H1 (cell line): ENCODE data around the gene ZC3HAV1. TPM values are rescaled to one million over a fixed set of nuclear protein-coding genes. Genes with fewer than 3 reads are reported as not detected.
"Not testable (repeated sequence)": the region's sequence is repeated elsewhere in the genome, so short reads cannot be mapped to it uniquely, and the experiment has no call there.

Experiments used
- CTCF ChIA-PET: fragments of 300-600 bp; sonication (Branson Sonifier 250); formaldehyde crosslinking; loops from one replicate; lab custom pipeline; 2021; ENCODE audit not compliant: partially characterized antibody; lab: Charles Lee
- POLR2A ChIA-PET: fragments of 300-600 bp; sonication (Branson Sonifier 250); formaldehyde crosslinking; loops from one replicate; lab custom pipeline; 2021; ENCODE audit warnings: inconsistent platforms; ENCODE audit not compliant: partially characterized antibody; lab: Charles Lee
- DNase-seq, 2 experiments: peaks; one replicate each; pipeline versions ENCODE4 v3.0.0 to v3.0.0-alpha.2; 2010 to 2022; ENCODE audit warnings: low spot score in 2 of 2, low read depth in 1 of 2, mixed read lengths in 1 of 2
- FAIRE-seq: peaks from 2 replicates; lab custom pipeline; 2011; peaks lifted over from hg19 to GRCh38; lab: Jason Lieb, UNC
- H2AFZ ChIP-seq: 2 replicates; pipeline ENCODE4 v1.8.1; 2012; ENCODE audit warnings: low read length, inconsistent platforms
- H2AK5ac ChIP-seq: 2 replicates; pipeline ENCODE4 v1.6.1; 2013; ENCODE audit warnings: low read depth, low read length
- H2BK120ac ChIP-seq: replicated peaks from 2 replicates; pipeline ENCODE3; 2013; ENCODE audit warnings: low read depth, low read length, inconsistent platforms
- H2BK12ac ChIP-seq: 2 replicates; pipeline ENCODE4 v1.6.1; 2013; ENCODE audit warnings: low read depth, low read length
- H2BK15ac ChIP-seq: 2 replicates; pipeline ENCODE4 v1.6.1; 2013; ENCODE audit warnings: low read length
- H2BK20ac ChIP-seq: 2 replicates; pipeline ENCODE4 v1.6.1; 2013; ENCODE audit warnings: low read length
- H2BK5ac ChIP-seq: 2 replicates; pipeline ENCODE4 v1.6.1; 2013; ENCODE audit warnings: low read depth, low read length
- H3K14ac ChIP-seq: 2 replicates; pipeline ENCODE4 v1.6.1; 2013; ENCODE audit warnings: inconsistent platforms; ENCODE audit not compliant: insufficient read length
- H3K18ac ChIP-seq: 2 replicates; pipeline ENCODE4 v1.6.1; 2013; ENCODE audit warnings: low read length; ENCODE audit errors: extremely low read depth
- H3K23ac ChIP-seq: 2 replicates; pipeline ENCODE4 v1.6.1; 2013; ENCODE audit warnings: inconsistent platforms; ENCODE audit not compliant: insufficient read length
- H3K23me2 ChIP-seq: 2 replicates; pipeline ENCODE4 v1.6.1; 2013; ENCODE audit warnings: low read depth, low read length
- H3K27ac ChIP-seq: 2 replicates; pipeline ENCODE4 v1.6.1; 2011; ENCODE audit warnings: low read depth, low read length, inconsistent platforms
- H3K27me3 ChIP-seq, 4 experiments: replicated peaks in 1 of 4; 1 replicate in 1 of 4; 2 replicates in 3 of 4; pipeline versions ENCODE4 v1.6.1 to v1.8.1; 2011 to 2013; ENCODE audit warnings: low read length in 3 of 4, mild to moderate bottlenecking in 3 of 4, inconsistent platforms in 2 of 4, mixed read lengths in 2 of 4, moderate library complexity in 1 of 4; ENCODE audit not compliant: control insufficient read depth in 3 of 4, insufficient read depth in 3 of 4; ENCODE audit errors: extremely low read depth in 1 of 4
- H3K36me3 ChIP-seq, 4 experiments: 2 replicates each; pipeline versions ENCODE4 v1.6.1 to v1.8.1; 2011 to 2013; ENCODE audit warnings: mild to moderate bottlenecking in 4 of 4, low read length in 3 of 4, moderate library complexity in 2 of 4, control low read depth in 1 of 4, inconsistent platforms in 1 of 4; ENCODE audit not compliant: insufficient read depth in 4 of 4, control insufficient read depth in 2 of 4
- H3K4ac ChIP-seq: replicated peaks from 2 replicates; pipeline ENCODE3; 2013; ENCODE audit warnings: low read length, low read depth, mixed read lengths, inconsistent platforms; ENCODE audit not compliant: insufficient read length
- H3K4me1 ChIP-seq, 4 experiments: replicated peaks in 1 of 4; 1 replicate in 1 of 4; 2 replicates in 3 of 4; pipeline versions ENCODE4 v1.6.1 to v1.8.1; 2011 to 2013; ENCODE audit warnings: low read length in 3 of 4, inconsistent platforms in 2 of 4, mixed read lengths in 1 of 4; ENCODE audit not compliant: insufficient read depth in 4 of 4, control insufficient read depth in 3 of 4
- H3K4me2 ChIP-seq, 2 experiments: 2 replicates each; pipeline versions ENCODE4 v1.6.1 to v1.8.1; 2011 to 2013; ENCODE audit warnings: low read depth in 2 of 2, low read length in 2 of 2, control low read depth in 1 of 2, inconsistent platforms in 1 of 2, mild to moderate bottlenecking in 1 of 2; ENCODE audit not compliant: insufficient read depth in 1 of 2
- H3K4me3 ChIP-seq, 4 experiments: fragments of 200-600, 300-600 bp in 1 of 4; sonication (generic), shearing (Covaris generic), sonication (Bioruptor Twin) in 1 of 4; 2 replicates each; pipeline versions ENCODE4 v1.5.1 to v1.8.1; 2011 to 2016; ENCODE audit warnings: low read length in 4 of 4, low read depth in 3 of 4, control low read depth in 2 of 4, inconsistent platforms in 2 of 4, mild to moderate bottlenecking in 2 of 4, mixed read lengths in 1 of 4, moderate library complexity in 1 of 4; ENCODE audit not compliant: insufficient read depth in 2 of 4; ENCODE audit errors: extremely low read depth in 1 of 4
- H3K56ac ChIP-seq: replicated peaks from 2 replicates; pipeline ENCODE3; 2013; ENCODE audit warnings: low read depth, mild to moderate bottlenecking, mixed read lengths, low read length, inconsistent platforms; ENCODE audit not compliant: insufficient read length
- H3K79me1 ChIP-seq: 2 replicates; pipeline ENCODE4 v1.6.1; 2013; ENCODE audit warnings: low read depth, low read length, control low read depth
- H3K79me2 ChIP-seq, 2 experiments: 2 replicates each; pipeline versions ENCODE4 v1.6.1 to v1.8.1; 2012 to 2013; ENCODE audit warnings: low read length in 2 of 2, mild to moderate bottlenecking in 2 of 2, inconsistent platforms in 1 of 2; ENCODE audit not compliant: insufficient read depth in 2 of 2, control insufficient read depth in 1 of 2
- H3K9ac ChIP-seq, 4 experiments: replicated peaks in 1 of 4; 1 replicate in 1 of 4; 2 replicates in 3 of 4; pipeline versions ENCODE4 v1.6.1 to v1.8.1; 2011 to 2013; ENCODE audit warnings: low read depth in 3 of 4, low read length in 3 of 4, control low read depth in 2 of 4, mild to moderate bottlenecking in 2 of 4, moderate library complexity in 2 of 4, inconsistent platforms in 1 of 4; ENCODE audit errors: extremely low read depth in 1 of 4
- H3K9me3 ChIP-seq, 2 experiments: 2 replicates each; pipeline versions ENCODE4 v1.6.1 to v1.8.1; 2012 to 2013; ENCODE audit warnings: mild to moderate bottlenecking in 2 of 2, moderate library complexity in 2 of 2, control low read depth in 1 of 2, inconsistent platforms in 1 of 2, low read depth in 1 of 2, low read length in 1 of 2, mixed read lengths in 1 of 2; ENCODE audit not compliant: insufficient read depth in 2 of 2
- H4K20me1 ChIP-seq, 2 experiments: replicated peaks in 1 of 2; 2 replicates each; pipeline versions ENCODE3 to v1.8.1; 2011 to 2013; ENCODE audit warnings: inconsistent platforms in 2 of 2, low read length in 2 of 2, mild to moderate bottlenecking in 1 of 2; ENCODE audit not compliant: insufficient read depth in 2 of 2, control insufficient read depth in 1 of 2
- H4K5ac ChIP-seq: 2 replicates; pipeline ENCODE4 v1.6.1; 2013; ENCODE audit warnings: low read length, low read depth, mixed read lengths, inconsistent platforms; ENCODE audit not compliant: insufficient read length
- H4K8ac ChIP-seq: 2 replicates; pipeline ENCODE4 v1.8.0; 2013; ENCODE audit warnings: mild to moderate bottlenecking, moderate library complexity, low read length, inconsistent platforms; ENCODE audit not compliant: insufficient read depth; ENCODE audit errors: extremely low read depth
- H4K91ac ChIP-seq: replicated peaks from 2 replicates; pipeline ENCODE3; 2013; ENCODE audit warnings: low read length, mixed read lengths, inconsistent platforms; ENCODE audit not compliant: insufficient read length
- ATF2 ChIP-seq: IDR thresholded peaks from 2 replicates; pipeline ENCODE4 v1.6.1; 2012; ENCODE audit warnings: low read length, inconsistent platforms
- EZH2 ChIP-seq: fragments of 200-600 bp; sonication (generic); IDR thresholded peaks from 2 replicates; pipeline ENCODE4 v1.7.1; 2012; ENCODE audit warnings: low read depth, mild to moderate bottlenecking, moderate library complexity, low read length, inconsistent platforms; ENCODE audit not compliant: severe bottlenecking
- JUND ChIP-seq: IDR thresholded peaks from 2 replicates; pipeline ENCODE4 v1.6.1; 2011; ENCODE audit warnings: mild to moderate bottlenecking, improper control_type of control experiment, low read length
- KDM5A ChIP-seq: fragments of 200-600 bp; IDR thresholded peaks from 2 replicates; pipeline ENCODE4 v1.7.1; 2012; ENCODE audit warnings: mild to moderate bottlenecking, low read length, inconsistent platforms, mixed read lengths
- POLR2AphosphoS5 ChIP-seq: IDR thresholded peaks from 2 replicates; pipeline ENCODE4 v1.6.1; 2011; ENCODE audit warnings: low read depth, low read length
- SIRT6 ChIP-seq: IDR thresholded peaks from one replicate; pipeline ENCODE4 v1.7.1; 2012; ENCODE audit warnings: low read length, inconsistent platforms
- TCF12 ChIP-seq: IDR thresholded peaks from 2 replicates; pipeline ENCODE4 v1.6.1; 2011; ENCODE audit warnings: low read depth, mild to moderate bottlenecking, low read length
- WGBS, 2 experiments: shearing (Covaris generic) in 1 of 2; methylation state at CpG; one replicate each; pipeline versions ENCODE4 v1.1.6 to v1.1.7; 2013 to 2015; ENCODE audit warnings: low lambda C conversion rate in 2 of 2, mixed read lengths in 2 of 2, inconsistent platforms in 1 of 2, low coverage in 1 of 2, missing lambda C conversion rate in 1 of 2; ENCODE audit not compliant: insufficient replicate concordance in 2 of 2, insufficient coverage in 1 of 2, insufficient read length in 1 of 2; ENCODE audit errors: extremely low coverage in 1 of 2, missing lambda C conversion rate in 1 of 2; 5-methylcytosine and 5-hydroxymethylcytosine counted together
- polyA plus RNA-seq, 7 experiments: library from polyadenylated mRNA; depleted of rRNA in 3 of 7; stranded (reverse) in 5 of 7; unstranded in 2 of 7; fragments of >200 nt in 5 of 7; fragments of 200-250 nt in 2 of 7; gene quantifications; 1 replicate in 5 of 7; 2 replicates in 1 of 7; 4 replicates in 1 of 7; pipeline versions ENCODE4 v1.2.1 to v1.2.3, GENCODE V29; 2011 to 2013; ENCODE audit warnings: missing spikeins in 2 of 7, mixed read lengths in 2 of 7
- total RNA-seq: library from RNA; stranded (reverse); fragmentation: NEBNext Ultra II Directional; extraction: Animal tissue kit (Norgen Biotek cat#: 25700); gene quantifications from 2 replicates; pipeline ENCODE4 v1.2.1, GENCODE V29; 2021

ZC3HAV1 gene
- total and polyA plus RNA-seq, 2 of the 8 experiments (the other 6 are each of a cell fraction or from before 2014, with no cell fraction given) = 22.5 to 43.4 TPM

GRCh38 chr7:139078399-139078798, 31.1 kb downstream of the ZC3HAV1 start (continued):
- TF ChIP-seq TCF12 = no peak
- no peak for TF ChIP-seq EZH2
- no peak for TF ChIP-seq POLR2AphosphoS5
- no peak for TF ChIP-seq KDM5A
- no peak for TF ChIP-seq JUND
- no peak for TF ChIP-seq SIRT6
- TF ChIP-seq ATF2 = no peak

GRCh38 chr7:139077706-139078105, 31.8 kb downstream of the ZC3HAV1 start:
- H3K79me1 ChIP-seq, H3K4me3 ChIP-seq, H2BK120ac ChIP-seq, DNase-seq, H2BK5ac ChIP-seq, H2AFZ ChIP-seq, H3K4me2 ChIP-seq, H3K27ac ChIP-seq, H3K4ac ChIP-seq, H3K14ac ChIP-seq, H3K9ac ChIP-seq, H3K27me3 ChIP-seq, FAIRE-seq, H4K91ac ChIP-seq, H3K79me2 ChIP-seq, H2AK5ac ChIP-seq, H3K9me3 ChIP-seq, H4K8ac ChIP-seq, H2BK15ac ChIP-seq, H2BK20ac ChIP-seq, H4K20me1 ChIP-seq, H3K18ac ChIP-seq, H3K56ac ChIP-seq, H3K23ac ChIP-seq, H3K23me2 ChIP-seq, POLR2A ChIA-PET, H4K5ac ChIP-seq, H2BK12ac ChIP-seq, H3K4me1 ChIP-seq: not testable (repeated sequence)
- WGBS, 2 experiments = 92% methylated on average over 5 of the region's 5 CpGs; no CpG with 5 or more reads in 1 of the 2 experiments
- CTCF ChIA-PET = interaction anchor here (0.6 to 3.7 kb wide), 2 partner anchors 14 to 118 kb away, joined by 3 to 18 read pairs; no protein-coding TSS in a partner anchor
- H3K36me3 ChIP-seq = peaks cover 2 to 29% (median 27%) of the 10 kb centered on the region in 4 experiments; a peak in 7 of 8 replicates
